WERI-Rb-1 (cell line): ENCODE data around the gene TRIM37.

ENCODE experiments used
- DNase-seq: peaks from one replicate; pipeline ENCODE4 v3.0.0-alpha.2; 2020
- H3K27ac ChIP-seq: fragments of 250-450 bp; sonication (Bioruptor Pico); 2 replicates; pipeline ENCODE4 v1.5.1; 2020; ENCODE audit warnings: mild to moderate bottlenecking, moderate library complexity
- H3K27me3 ChIP-seq: fragments of 250-450 bp; sonication (Bioruptor Pico); 2 replicates; pipeline ENCODE4 v1.5.1; 2021; ENCODE audit warnings: mild to moderate bottlenecking, low read depth, moderate library complexity; ENCODE audit not compliant: insufficient read depth, severe bottlenecking
- H3K36me3 ChIP-seq: fragments of 250-450 bp; sonication (Bioruptor Pico); 2 replicates; pipeline ENCODE4 v1.5.1; 2020; ENCODE audit warnings: mild to moderate bottlenecking, moderate library complexity
- H3K4me3 ChIP-seq: 2 replicates; pipeline ENCODE4 v1.5.1; 2011; ENCODE audit warnings: low read depth, mild to moderate bottlenecking, control low read depth, low read length
- H3K9me3 ChIP-seq: fragments of 250-450 bp; sonication (Bioruptor Pico); 2 replicates; pipeline ENCODE4 v1.5.1; 2021; ENCODE audit warnings: mild to moderate bottlenecking, moderate library complexity; ENCODE audit not compliant: severe bottlenecking
- TF ChIP-seq, protein P1 (sequence below): IDR thresholded peaks from 2 replicates; pipeline ENCODE4 v1.5.1; 2011; ENCODE audit warnings: low read depth, mild to moderate bottlenecking, control low read depth, inconsistent platforms, low read length

Gene TRIM37

DNA sequence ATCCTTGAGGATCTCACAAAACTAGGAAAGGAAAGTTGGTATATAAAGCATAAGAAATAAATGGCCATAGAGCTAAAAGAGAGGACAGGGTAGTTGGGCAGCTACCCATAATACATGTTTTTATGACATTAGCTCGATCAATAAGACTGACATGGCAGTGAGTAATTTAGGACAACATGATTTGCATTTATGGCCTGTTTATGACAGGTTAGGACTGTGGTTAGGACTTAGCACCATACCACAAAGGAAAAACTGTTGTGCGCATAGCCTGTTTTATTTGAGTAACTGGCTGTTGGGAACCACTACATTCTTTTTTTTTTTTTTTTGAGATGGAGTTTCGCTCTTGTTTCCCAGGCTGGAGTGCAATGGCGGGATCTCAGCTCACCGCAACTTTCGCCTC is 18.0 kb upstream of the TRIM37 start:
- H3K27ac ChIP-seq, result no peak overlapping the region
- H3K36me3 ChIP-seq, result peaks cover 88% of the 10 kb centered on the region

DNA sequence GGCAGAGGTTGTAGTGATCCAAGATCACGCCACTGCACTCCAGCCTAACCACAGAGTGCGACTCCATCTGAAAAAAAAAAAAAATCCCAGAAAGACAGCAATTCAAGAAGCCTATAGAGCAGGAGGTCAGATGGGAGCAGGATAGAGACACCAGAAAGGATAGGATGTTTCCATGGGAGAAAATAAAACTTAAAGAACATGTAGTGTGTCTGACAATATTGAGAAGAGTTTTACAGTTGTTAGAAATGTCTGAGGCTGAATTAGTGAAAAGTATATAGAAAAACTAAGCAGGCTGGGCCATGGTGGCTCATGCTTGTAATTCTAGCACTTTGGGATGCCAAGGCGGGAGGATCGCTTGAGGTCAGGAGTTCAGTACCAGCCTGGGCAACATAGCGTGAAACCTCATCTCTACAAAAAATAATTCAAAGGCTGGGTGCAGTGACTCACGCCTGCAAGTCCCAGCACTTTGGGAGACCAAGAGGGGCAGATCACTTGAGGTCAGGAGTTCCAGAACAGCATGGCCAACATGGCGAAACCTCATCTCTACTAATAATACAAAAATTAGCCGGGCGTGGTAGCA is 15.3 kb upstream of the TRIM37 start:
- no peak for DNase-seq
- Histone ChIP-seq H3K4me3 (no peak overlapping the region), H3K27ac (no peak overlapping the region), H3K27me3 (no peaks in the 10 kb centered on the region), H3K36me3 (peaks cover 88% of the 10 kb centered on the region), H3K9me3 (no peaks in the 10 kb centered on the region)
- TF ChIP-seq, protein P1, sequence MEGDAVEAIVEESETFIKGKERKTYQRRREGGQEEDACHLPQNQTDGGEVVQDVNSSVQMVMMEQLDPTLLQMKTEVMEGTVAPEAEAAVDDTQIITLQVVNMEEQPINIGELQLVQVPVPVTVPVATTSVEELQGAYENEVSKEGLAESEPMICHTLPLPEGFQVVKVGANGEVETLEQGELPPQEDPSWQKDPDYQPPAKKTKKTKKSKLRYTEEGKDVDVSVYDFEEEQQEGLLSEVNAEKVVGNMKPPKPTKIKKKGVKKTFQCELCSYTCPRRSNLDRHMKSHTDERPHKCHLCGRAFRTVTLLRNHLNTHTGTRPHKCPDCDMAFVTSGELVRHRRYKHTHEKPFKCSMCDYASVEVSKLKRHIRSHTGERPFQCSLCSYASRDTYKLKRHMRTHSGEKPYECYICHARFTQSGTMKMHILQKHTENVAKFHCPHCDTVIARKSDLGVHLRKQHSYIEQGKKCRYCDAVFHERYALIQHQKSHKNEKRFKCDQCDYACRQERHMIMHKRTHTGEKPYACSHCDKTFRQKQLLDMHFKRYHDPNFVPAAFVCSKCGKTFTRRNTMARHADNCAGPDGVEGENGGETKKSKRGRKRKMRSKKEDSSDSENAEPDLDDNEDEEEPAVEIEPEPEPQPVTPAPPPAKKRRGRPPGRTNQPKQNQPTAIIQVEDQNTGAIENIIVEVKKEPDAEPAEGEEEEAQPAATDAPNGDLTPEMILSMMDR, result no peak

More for the DNA sequence above, 18.0 kb upstream of the TRIM37 start:
- no peaks in the 10 kb centered on the region for H3K9me3 ChIP-seq
- no peak overlapping the region for H3K4me3 ChIP-seq
- no peak for DNase-seq
- no peaks in the 10 kb centered on the region for H3K27me3 ChIP-seq
- TF ChIP-seq, protein P1, result no peak

DNA sequence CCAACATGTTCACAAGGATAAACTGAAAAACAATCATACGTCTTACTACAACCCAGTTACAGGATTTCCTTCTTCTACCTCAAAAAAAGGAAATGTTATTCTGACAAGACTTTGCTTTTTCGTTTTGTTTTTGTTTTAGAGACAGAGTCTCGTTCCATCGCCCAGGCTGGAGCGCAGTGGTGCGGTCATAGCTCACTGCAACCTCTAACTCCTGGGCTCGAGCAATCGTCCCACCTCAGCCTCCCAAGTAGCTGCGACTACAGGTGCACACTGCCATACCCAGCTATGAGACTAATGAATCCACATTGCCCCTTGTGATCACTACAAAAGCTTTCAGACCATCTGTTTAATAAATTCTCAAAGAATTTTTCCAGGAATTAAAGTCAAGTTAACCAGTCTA is 8.8 kb upstream of the TRIM37 start:
- peaks cover 87% of the 10 kb centered on the region for H3K36me3 ChIP-seq
- no peak overlapping the region for H3K4me3 ChIP-seq
- H3K27me3 ChIP-seq, result no peaks in the 10 kb centered on the region
- no peaks in the 10 kb centered on the region for H3K9me3 ChIP-seq
- DNase-seq, result no peak
- TF ChIP-seq, protein P1, result no peak
- H3K27ac ChIP-seq, result no peak overlapping the region

DNA sequence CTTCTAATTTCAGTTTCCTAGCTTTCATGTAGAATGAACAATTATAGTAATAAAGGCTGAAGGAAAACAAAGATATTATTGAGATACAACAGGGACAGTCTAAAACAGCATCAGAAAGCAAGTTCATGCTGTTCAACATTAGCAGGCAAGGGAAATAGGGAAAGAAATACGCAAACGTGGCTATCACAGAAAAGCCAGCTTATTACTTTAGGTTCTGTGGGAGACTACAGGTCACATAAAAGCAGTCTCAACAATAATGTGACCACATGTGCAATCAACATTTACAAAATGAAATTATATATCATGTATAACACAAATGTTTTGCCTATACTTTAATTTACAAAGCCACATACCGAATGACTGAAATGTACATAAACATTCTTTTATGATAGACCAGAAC is 4.9 kb upstream of the TRIM37 start:
- Histone ChIP-seq H3K27me3 (no peaks in the 10 kb centered on the region), H3K4me3 (no peak overlapping the region), H3K27ac (no peak overlapping the region), H3K36me3 (peaks cover 64% of the 10 kb centered on the region), H3K9me3 (no peaks in the 10 kb centered on the region)
- DNase-seq, result no peak
- TF ChIP-seq, protein P1, result no peak

DNA sequence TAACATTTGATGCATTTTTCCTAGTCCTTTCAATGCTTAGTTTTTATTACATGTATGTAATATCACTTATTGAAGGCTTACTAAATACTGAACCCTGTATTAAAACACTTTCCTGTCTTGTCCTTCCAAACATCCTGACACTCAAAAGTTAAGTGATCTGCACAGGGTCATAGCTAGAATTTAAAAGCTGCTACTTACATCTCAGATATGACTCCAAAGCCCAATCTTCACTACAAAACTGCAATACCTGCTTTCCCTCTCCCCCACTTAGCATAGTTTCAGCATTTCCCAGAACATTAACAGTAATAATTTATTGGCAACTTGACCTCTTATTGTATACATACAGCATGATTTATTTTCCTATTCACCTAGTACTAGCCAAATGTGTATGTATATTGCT is 4.3 kb upstream of the TRIM37 start:
- TF ChIP-seq, protein P1, result no peak
- no peaks in the 10 kb centered on the region for H3K9me3 ChIP-seq
- peaks cover 61% of the 10 kb centered on the region for H3K36me3 ChIP-seq

DNA sequence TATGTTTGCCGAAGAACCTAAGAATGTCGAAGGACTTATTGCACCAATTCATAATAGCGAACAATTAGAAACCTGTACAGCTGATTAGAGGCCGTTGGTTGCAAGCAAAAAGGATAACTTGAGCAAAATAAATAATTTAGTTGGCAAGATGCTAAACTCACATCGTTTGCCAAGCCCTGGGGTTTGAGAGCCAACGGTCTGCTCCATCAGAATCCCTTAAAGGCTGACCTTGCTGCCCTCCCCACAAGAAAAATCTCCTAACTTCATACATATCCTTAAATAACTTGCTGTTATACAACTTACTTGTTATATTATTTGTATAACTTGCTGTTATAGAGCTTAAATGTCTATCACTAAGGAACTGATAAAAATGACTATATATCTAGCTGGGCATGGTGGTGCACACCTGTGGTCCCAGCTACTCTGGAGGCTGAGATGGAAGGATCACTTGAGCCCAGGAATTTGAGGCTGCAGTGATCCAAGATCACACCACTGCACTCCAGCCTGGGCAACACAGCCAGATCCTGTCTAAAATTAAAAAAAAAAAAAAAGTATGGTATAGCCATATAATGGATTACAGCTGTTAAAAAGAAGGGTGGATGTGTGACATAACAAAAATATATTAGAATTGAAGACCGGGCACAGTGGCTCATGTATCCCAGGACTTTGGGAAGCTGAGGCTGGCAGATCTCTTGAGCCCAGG is 1.9 kb upstream of the TRIM37 start:
- no peak for DNase-seq
- TF ChIP-seq, protein P1, result no peak
- Histone ChIP-seq H3K27me3 (no peaks in the 10 kb centered on the region), H3K36me3 (peaks cover 46% of the 10 kb centered on the region), H3K9me3 (no peaks in the 10 kb centered on the region), H3K4me3 (no peak overlapping the region), H3K27ac (no peak overlapping the region)

More for the DNA sequence above, 4.3 kb upstream of the TRIM37 start:
- DNase-seq, result no peak
- Histone ChIP-seq H3K27me3 (no peaks in the 10 kb centered on the region), H3K27ac (no peak overlapping the region), H3K4me3 (no peak overlapping the region)
